ENCODE results near the gene MTUS2. TPM values are rescaled to one million over a fixed set of nuclear protein-coding genes. Genes with fewer than 3 reads are reported as not detected.

The MTUS2 gene
- total and polyA plus RNA-seq, 2 donors (not counting 3 experiments of a cell fraction or from before 2014, with no cell fraction given) = not detected

DNA sequence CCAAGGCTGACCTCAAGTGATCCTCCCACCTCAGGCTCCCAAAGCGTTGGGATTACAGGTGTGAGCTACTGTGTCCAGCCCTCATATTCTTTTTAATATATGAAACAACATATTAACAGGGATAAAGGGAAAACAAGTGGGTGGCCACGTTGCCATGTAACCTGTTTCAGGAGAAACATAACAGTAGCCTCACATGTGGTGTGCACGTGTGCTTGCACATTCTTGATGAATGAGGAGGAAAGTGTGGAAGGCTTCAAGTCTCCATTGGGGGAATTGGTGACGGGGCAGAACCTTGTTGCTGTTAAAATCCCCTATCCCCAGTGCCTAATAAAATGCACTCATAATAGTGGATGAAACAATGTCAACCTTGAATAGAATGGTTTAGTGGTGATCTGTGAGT lies 202.3 kb downstream of the MTUS2 start:
- H3K4me1 ChIP-seq (ENCODE audit: control insufficient read depth, extremely low read depth, insufficient read depth, low read length) = no peaks in the 10 kb centered on the region
- no peak for FAIRE-seq
- no peak overlapping the region for H3K9ac ChIP-seq (replicated peaks; ENCODE audit: extremely low read depth, insufficient read depth, low read length)
- DNase-seq (ENCODE audit: low read depth, low spot score) = no peak
- H2AFZ ChIP-seq (ENCODE audit: low read depth, low read length) = no peak overlapping the region
- no peaks in the 10 kb centered on the region for H3K36me3 ChIP-seq (ENCODE audit: control insufficient read depth in 2 of 2, extremely low read depth in 1 of 2, insufficient read depth in 2 of 2, low read length in 2 of 2)
- no peaks in the 10 kb centered on the region for H3K79me2 ChIP-seq (ENCODE audit: control insufficient read depth, insufficient read depth, low read length)
- no peaks in the 10 kb centered on the region for H3K9me1 ChIP-seq (replicated peaks; ENCODE audit: control insufficient read depth, extremely low read depth, insufficient read depth, low read length)
- peaks cover 2% of the 10 kb centered on the region for H3K9me3 ChIP-seq (replicated peaks; ENCODE audit: control insufficient read depth, insufficient read depth, low read length)
- dilution Hi-C loops (cut with MboI; ENCODE audit: extremely low pct_ligation_motif_present, low sequenced_read_pairs) = no loop called here
- CTCF ChIA-PET = no interaction called here
- intact Hi-C loops (cut with micrococcal nuclease) = no loop called here
- no TSS peak for BruUV-seq (replicated peaks)
- no peak for TF ChIP-seq EZH2 (IDR thresholded peaks at IDR 0.05; ENCODE audit: borderline replicate concordance, low read depth, low read length, severe bottlenecking)
- no peak for TF ChIP-seq GATA2 (IDR thresholded peaks at IDR 0.05; ENCODE audit: insufficient read depth, insufficient read length, low read depth, low read length)
- TF ChIP-seq, protein P1, sequence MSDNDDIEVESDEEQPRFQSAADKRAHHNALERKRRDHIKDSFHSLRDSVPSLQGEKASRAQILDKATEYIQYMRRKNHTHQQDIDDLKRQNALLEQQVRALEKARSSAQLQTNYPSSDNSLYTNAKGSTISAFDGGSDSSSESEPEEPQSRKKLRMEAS (IDR thresholded peaks at IDR 0.05; ENCODE audit: insufficient read depth, insufficient read length) = no peak
- no peak for TF ChIP-seq POLR2A (IDR thresholded peaks at IDR 0.05; ENCODE audit: low read depth, low read length)
- TF ChIP-seq POLR2AphosphoS5 (IDR thresholded peaks at IDR 0.05; ENCODE audit: insufficient read depth, low read depth, low read length) = no peak
- TF ChIP-seq JUN (IDR thresholded peaks at IDR 0.05; ENCODE audit: borderline replicate concordance, insufficient read depth, insufficient read length, low read depth) = no peak
- TF ChIP-seq, protein P2, sequence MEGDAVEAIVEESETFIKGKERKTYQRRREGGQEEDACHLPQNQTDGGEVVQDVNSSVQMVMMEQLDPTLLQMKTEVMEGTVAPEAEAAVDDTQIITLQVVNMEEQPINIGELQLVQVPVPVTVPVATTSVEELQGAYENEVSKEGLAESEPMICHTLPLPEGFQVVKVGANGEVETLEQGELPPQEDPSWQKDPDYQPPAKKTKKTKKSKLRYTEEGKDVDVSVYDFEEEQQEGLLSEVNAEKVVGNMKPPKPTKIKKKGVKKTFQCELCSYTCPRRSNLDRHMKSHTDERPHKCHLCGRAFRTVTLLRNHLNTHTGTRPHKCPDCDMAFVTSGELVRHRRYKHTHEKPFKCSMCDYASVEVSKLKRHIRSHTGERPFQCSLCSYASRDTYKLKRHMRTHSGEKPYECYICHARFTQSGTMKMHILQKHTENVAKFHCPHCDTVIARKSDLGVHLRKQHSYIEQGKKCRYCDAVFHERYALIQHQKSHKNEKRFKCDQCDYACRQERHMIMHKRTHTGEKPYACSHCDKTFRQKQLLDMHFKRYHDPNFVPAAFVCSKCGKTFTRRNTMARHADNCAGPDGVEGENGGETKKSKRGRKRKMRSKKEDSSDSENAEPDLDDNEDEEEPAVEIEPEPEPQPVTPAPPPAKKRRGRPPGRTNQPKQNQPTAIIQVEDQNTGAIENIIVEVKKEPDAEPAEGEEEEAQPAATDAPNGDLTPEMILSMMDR (IDR thresholded peaks at IDR 0.05; ENCODE audit: extremely low read depth in 1 of 2, insufficient read depth in 1 of 2, low read depth in 1 of 2, low read length in 2 of 2) = no peak
- no peak for TF ChIP-seq MYC (IDR thresholded peaks at IDR 0.05; ENCODE audit: low read depth, low read length)
- TF ChIP-seq FOS (IDR thresholded peaks at IDR 0.05; ENCODE audit: borderline replicate concordance, insufficient read depth, low read length) = no peak
- H3K27ac ChIP-seq (ENCODE audit: insufficient read depth, low read depth, low read length) = no peak overlapping the region
- H4K20me1 ChIP-seq (replicated peaks; ENCODE audit: control insufficient read depth, extremely low read depth, insufficient read depth, low read length) = no peaks in the 10 kb centered on the region
- POLR2A ChIA-PET = no interaction called here
- no peak overlapping the region for H3K4me3 ChIP-seq (replicated peaks in 1 of 3; ENCODE audit: insufficient read depth in 1 of 3, low read depth in 1 of 3, low read length in 3 of 3)
- no peak overlapping the region for H3K4me2 ChIP-seq (ENCODE audit: insufficient read depth, low read length)
- H3K27me3 ChIP-seq (ENCODE audit: control insufficient read depth in 2 of 2, insufficient read depth in 2 of 2, low read length in 2 of 2) = no peaks in the 10 kb centered on the region
